ENCODE data around the gene PWWP2A.

PWWP2A gene

GRCh38 chr5:160054047-160054446 is 65.2 kb downstream of the PWWP2A start:
- Histone ChIP-seq H3K4me1 (ENCODE audit: control insufficient read depth, insufficient read depth, low read length, poor library complexity, severe bottlenecking) (peaks cover 7% of the 10 kb centered on the region), H3K4me3 (ENCODE audit: extremely low read depth, insufficient read depth, low read length, poor library complexity, severe bottlenecking) (no peak overlapping the region), H3K27ac (ENCODE audit: low read depth, low read length, severe bottlenecking) (no peak overlapping the region), H3K36me3 (ENCODE audit: control insufficient read depth, insufficient read depth, low read length) (peaks cover 91% of the 10 kb centered on the region), H3K9me3 (ENCODE audit: control insufficient read depth, low read length) (no peaks in the 10 kb centered on the region)
- WGBS, 2 experiments (ENCODE audit: insufficient coverage in 2 of 2): 100% methylated on average over 1 of the region's 1 CpG

GRCh38 chr5:160049099-160049498 is 70.2 kb downstream of the PWWP2A start:
- Histone ChIP-seq H3K9me3 (ENCODE audit: control insufficient read depth, low read length) (no peaks in the 10 kb centered on the region), H3K4me3 (ENCODE audit: extremely low read depth, insufficient read depth, low read length, poor library complexity, severe bottlenecking) (no peak overlapping the region), H3K4me1 (ENCODE audit: control insufficient read depth, insufficient read depth, low read length, poor library complexity, severe bottlenecking) (peaks cover under 1% of the 10 kb centered on the region), H3K36me3 (ENCODE audit: control insufficient read depth, insufficient read depth, low read length) (peaks cover 59% of the 10 kb centered on the region), H3K27ac (ENCODE audit: low read depth, low read length, severe bottlenecking) (no peak overlapping the region)
- 100% methylated on average over 2 of the region's 3 CpGs; no CpG with 5 or more reads in 1 of the 2 experiments for WGBS, 2 experiments (ENCODE audit: insufficient coverage in 2 of 2)

GRCh38 chr5:160048131-160048530 is 71.1 kb downstream of the PWWP2A start:
- Histone ChIP-seq H3K4me3 (ENCODE audit: extremely low read depth, insufficient read depth, low read length, poor library complexity, severe bottlenecking) (no peak overlapping the region), H3K27ac (ENCODE audit: low read depth, low read length, severe bottlenecking) (no peak overlapping the region), H3K36me3 (ENCODE audit: control insufficient read depth, insufficient read depth, low read length) (peaks cover 56% of the 10 kb centered on the region), H3K4me1 (ENCODE audit: control insufficient read depth, insufficient read depth, low read length, poor library complexity, severe bottlenecking) (no peaks in the 10 kb centered on the region), H3K9me3 (ENCODE audit: control insufficient read depth, low read length) (no peaks in the 10 kb centered on the region)
- WGBS, 2 experiments (ENCODE audit: insufficient coverage in 2 of 2): 98 to 100% methylated on average over 7 to 8 of the region's 9 CpGs

GRCh38 chr5:160047423-160047822 is 71.8 kb downstream of the PWWP2A start:
- Histone ChIP-seq H3K27ac (ENCODE audit: low read depth, low read length, severe bottlenecking) (no peak overlapping the region), H3K36me3 (ENCODE audit: control insufficient read depth, insufficient read depth, low read length) (peaks cover 55% of the 10 kb centered on the region), H3K4me3 (ENCODE audit: extremely low read depth, insufficient read depth, low read length, poor library complexity, severe bottlenecking) (no peak overlapping the region), H3K4me1 (ENCODE audit: control insufficient read depth, insufficient read depth, low read length, poor library complexity, severe bottlenecking) (no peaks in the 10 kb centered on the region), H3K9me3 (ENCODE audit: control insufficient read depth, low read length) (no peaks in the 10 kb centered on the region)
- WGBS, 2 experiments (ENCODE audit: insufficient coverage in 2 of 2): 96% methylated on average over 3 of the region's 3 CpGs

GRCh38 chr5:160044967-160045366 is 74.3 kb downstream of the PWWP2A start:
- WGBS, 2 experiments (ENCODE audit: insufficient coverage in 2 of 2): 67% methylated on average over 1 of the region's 3 CpGs; no CpG with 5 or more reads in 1 of the 2 experiments
- Histone ChIP-seq H3K4me1 (ENCODE audit: control insufficient read depth, insufficient read depth, low read length, poor library complexity, severe bottlenecking) (no peaks in the 10 kb centered on the region), H3K4me3 (ENCODE audit: extremely low read depth, insufficient read depth, low read length, poor library complexity, severe bottlenecking) (no peak overlapping the region), H3K9me3 (ENCODE audit: control insufficient read depth, low read length) (no peaks in the 10 kb centered on the region), H3K36me3 (ENCODE audit: control insufficient read depth, insufficient read depth, low read length) (peaks cover 51% of the 10 kb centered on the region), H3K27ac (ENCODE audit: low read depth, low read length, severe bottlenecking) (no peak overlapping the region)

GRCh38 chr5:160044391-160044804 is 74.9 kb downstream of the PWWP2A start:
- Histone ChIP-seq H3K4me3 (ENCODE audit: extremely low read depth, insufficient read depth, low read length, poor library complexity, severe bottlenecking) (no peak overlapping the region), H3K27ac (ENCODE audit: low read depth, low read length, severe bottlenecking) (no peak overlapping the region), H3K36me3 (ENCODE audit: control insufficient read depth, insufficient read depth, low read length) (peaks cover 50% of the 10 kb centered on the region), H3K9me3 (ENCODE audit: control insufficient read depth, low read length) (no peaks in the 10 kb centered on the region), H3K4me1 (ENCODE audit: control insufficient read depth, insufficient read depth, low read length, poor library complexity, severe bottlenecking) (no peaks in the 10 kb centered on the region)
- 25 to 56% methylated on average over 1 of the region's 1 CpG for WGBS, 2 experiments (ENCODE audit: insufficient coverage in 2 of 2)

- H3K4me3 ChIP-seq (ENCODE audit: extremely low read depth, insufficient read depth, low read length, poor library complexity, severe bottlenecking): no peak overlapping the region
- H3K4me1 ChIP-seq (ENCODE audit: control insufficient read depth, insufficient read depth, low read length, poor library complexity, severe bottlenecking): no peaks in the 10 kb centered on the region
- no peak overlapping the region for H3K27ac ChIP-seq (ENCODE audit: low read depth, low read length, severe bottlenecking)
- no peaks in the 10 kb centered on the region for H3K9me3 ChIP-seq (ENCODE audit: control insufficient read depth, low read length)
- H3K36me3 ChIP-seq (ENCODE audit: control insufficient read depth, insufficient read depth, low read length): peaks cover 58% of the 10 kb centered on the region
- WGBS, 2 experiments (ENCODE audit: insufficient coverage in 2 of 2): 60% methylated on average over 3 of the region's 3 CpGs; no CpG with 5 or more reads in 1 of the 2 experiments
These were observed 76.6 kb downstream of the PWWP2A start for GRCh38 chr5:160042671-160043070.

Data from mesodermal cell (in vitro differentiated cells).